Uterus (tissue), 4 donors: Measurements from ENCODE around the gene CEBPA. TPM values are rescaled to one million over a fixed set of nuclear protein-coding genes. Genes with fewer than 3 reads are reported as not detected.

Experiments used
- DNase-seq, 2 donors: peaks; one replicate each; pipeline ENCODE4 v3.0.0-alpha.2; 2019 to 2020
- H3K27ac ChIP-seq, 2 donors: fragments of 200-600 bp; sonication (generic); 1 replicate in 1 of 2; 2 replicates in 1 of 2; pipeline ENCODE4 v1.5.1; 2016 to 2018
- H3K27me3 ChIP-seq, 2 donors: fragments of 200-600 bp; sonication (generic); one replicate each; pipeline ENCODE4 v1.5.1; 2018 to 2019; ENCODE audit warnings: control low read depth in 1 of 2
- H3K36me3 ChIP-seq, 2 donors: fragments of 200-600 bp; sonication (generic); one replicate each; pipeline ENCODE4 v1.5.1; 2019; ENCODE audit warnings: control low read depth in 1 of 2
- H3K4me1 ChIP-seq, 2 donors: fragments of 200-600 bp; sonication (generic); one replicate each; pipeline ENCODE4 v1.5.1; 2018 to 2019; ENCODE audit warnings: control low read depth in 1 of 2
- H3K4me3 ChIP-seq, 2 donors: fragments of 200-600 bp; sonication (generic); 1 replicate in 1 of 2; 2 replicates in 1 of 2; pipeline ENCODE4 v1.5.1; 2018 to 2019; ENCODE audit warnings: mild to moderate bottlenecking in 1 of 2
- H3K9me3 ChIP-seq, 2 donors: fragments of 200-600 bp; sonication (generic); one replicate each; pipeline ENCODE4 v1.5.1; 2019; ENCODE audit warnings: control low read depth in 1 of 2
- CTCF ChIP-seq, 4 experiments: fragments of 200-600 bp in 2 of 4; fragments of 450-650 bp in 2 of 4; sonication (generic) in 2 of 4; IDR thresholded peaks; one replicate each; pipeline ENCODE4 v1.5.1; 2016 to 2019; ENCODE audit warnings: antibody characterized with exemption in 4 of 4, mild to moderate bottlenecking in 2 of 4, moderate library complexity in 1 of 4
- POLR2A ChIP-seq, 2 donors: fragments of 450-650 bp; IDR thresholded peaks; one replicate each; pipeline ENCODE4 v1.6.1; 2016; ENCODE audit warnings: antibody characterized with exemption in 2 of 2, mild to moderate bottlenecking in 1 of 2, moderate library complexity in 1 of 2
- intact Hi-C: fragments of 100-400 bp; cut with DNase I; formaldehyde crosslinking; loops from one replicate; pipeline ENCODE4 v1.15.1; 2023; ENCODE audit warnings: low total_unique reads
- total RNA-seq, 4 donors: library from RNA; depleted of rRNA in 3 of 4; stranded (reverse); fragments of >200 nt in 3 of 4; gene quantifications; one replicate each; pipeline versions ENCODE4 v1.1.0 to v1.2.4, GENCODE V29; 2014 to 2023
- donor health status: DM: yes; HTN: yes; CAD: no.

The CEBPA gene
- total RNA-seq, 4 donors from 2014 or later: 1.3 to 9.1 (median 5.0) TPM

DNA sequence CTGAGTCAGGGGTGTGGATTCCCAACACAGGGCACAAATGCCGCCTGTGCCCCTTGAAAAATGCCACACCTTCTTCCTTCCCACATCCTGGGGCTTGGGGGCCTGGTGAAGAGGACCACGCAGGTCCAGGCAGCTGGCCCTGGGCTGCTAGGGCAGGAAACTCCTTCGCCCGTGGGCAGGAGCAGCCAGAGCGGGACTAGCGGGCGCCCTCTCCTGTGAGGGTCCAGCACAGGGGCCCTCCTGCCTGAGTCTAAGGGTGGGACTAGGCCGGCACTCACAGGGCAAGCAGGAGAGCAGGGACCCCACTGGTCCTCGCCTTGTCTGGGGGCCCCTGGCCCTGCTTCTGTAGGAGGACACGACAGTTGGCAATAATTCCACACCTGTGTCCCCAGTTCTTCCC, 7.5 kb upstream of the CEBPA start:
- intact Hi-C loops: no loop called here
- DNase-seq: no peak
- TF ChIP-seq POLR2A (IDR thresholded peaks at IDR 0.05) (no peak), CTCF (IDR thresholded peaks at IDR 0.05) (no peak)

GRCh38 chr19:33306853-33307792, 4.8 kb upstream of the CEBPA start:
- no peak for TF ChIP-seq POLR2A (IDR thresholded peaks at IDR 0.05)
- no peak for TF ChIP-seq CTCF (IDR thresholded peaks at IDR 0.05)
- Histone ChIP-seq H3K36me3 (no peaks in the 10 kb centered on the region), H3K9me3 (no peaks in the 10 kb centered on the region), H3K4me3 (no peak overlapping the region), H3K27me3 (no peaks in the 10 kb centered on the region), H3K27ac (no peak overlapping the region), H3K4me1 (peaks cover 0 to 13% of the 10 kb centered on the region in 2 donors)
- intact Hi-C loops: no loop called here
- DNase-seq: no peak

More for the DNA sequence above, 7.5 kb upstream of the CEBPA start:
- Histone ChIP-seq H3K4me3 (no peak overlapping the region), H3K27me3 (no peaks in the 10 kb centered on the region), H3K4me1 (peaks cover 0 to 2% of the 10 kb centered on the region in 2 donors), H3K27ac (no peak overlapping the region), H3K36me3 (no peaks in the 10 kb centered on the region), H3K9me3 (no peaks in the 10 kb centered on the region)

DNA sequence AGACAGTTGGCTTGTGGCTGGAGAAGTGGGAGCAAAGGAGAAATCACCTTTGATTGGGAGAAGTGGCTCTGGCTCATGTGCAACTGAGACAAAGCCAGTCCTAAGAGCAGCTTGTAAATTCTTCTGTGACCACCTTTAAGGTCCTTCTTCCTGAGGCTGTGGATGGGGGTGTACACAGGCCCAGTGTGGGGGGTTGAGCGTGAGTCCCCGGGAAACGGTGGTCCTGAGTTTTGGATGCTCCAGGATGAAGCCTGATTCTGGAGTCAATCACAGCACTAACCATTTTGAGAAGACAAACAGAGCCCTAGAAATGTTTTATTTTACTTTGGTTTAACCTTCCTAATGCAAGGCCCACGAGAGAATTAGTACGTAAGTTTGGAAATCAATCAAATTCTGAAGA, 3.9 kb upstream of the CEBPA start:
- H3K27me3 ChIP-seq: no peaks in the 10 kb centered on the region
- no peak for DNase-seq
- intact Hi-C loops: no loop called here
- no peak overlapping the region for H3K4me3 ChIP-seq
- no peak overlapping the region for H3K27ac ChIP-seq
- TF ChIP-seq POLR2A (IDR thresholded peaks at IDR 0.05) (no peak), CTCF (IDR thresholded peaks at IDR 0.05) (no peak)
- no peaks in the 10 kb centered on the region for H3K9me3 ChIP-seq
- H3K36me3 ChIP-seq: no peaks in the 10 kb centered on the region
- H3K4me1 ChIP-seq: peaks cover 0 to 13% of the 10 kb centered on the region in 2 donors

GRCh38 chr19:33304760-33305647, 2.7 kb upstream of the CEBPA start:
- intact Hi-C loops: no loop called here
- no peak for TF ChIP-seq CTCF (IDR thresholded peaks at IDR 0.05)
- no peak for TF ChIP-seq POLR2A (IDR thresholded peaks at IDR 0.05)
- Histone ChIP-seq H3K4me3 (no peak overlapping the region), H3K9me3 (no peaks in the 10 kb centered on the region), H3K27ac (peak overlapping the region; percentile 87 to 93), H3K36me3 (no peaks in the 10 kb centered on the region), H3K4me1 (peaks cover 0 to 13% of the 10 kb centered on the region in 2 donors), H3K27me3 (no peaks in the 10 kb centered on the region)
- no peak for DNase-seq
